ENCODE measurements around the gene GPR42. TPM values are rescaled to one million over a fixed set of nuclear protein-coding genes. Genes with fewer than 3 reads are reported as not detected.

The GPR42 gene
- total RNA-seq, 4 donors from 2014 or later, result 0.70 TPM; not detected in 3

GRCh38 chr19:35414442-35414841 is 43.6 kb downstream of the GPR42 start:
- DNase-seq, result no peak
- Histone ChIP-seq H3K27ac (no peak overlapping the region), H3K4me1 (peaks cover 0 to 2% (median 0%) of the 10 kb centered on the region in 4 donors), H3K4me3 (no peak overlapping the region), H3K9me3 (no peaks in the 10 kb centered on the region), H3K36me3 (no peaks in the 10 kb centered on the region), H3K27me3 (no peaks in the 10 kb centered on the region)
- TF ChIP-seq POLR2A (IDR thresholded peaks at IDR 0.05), result no peak
- no peak for TF ChIP-seq CTCF (IDR thresholded peaks at IDR 0.05)

GRCh38 chr19:35416331-35416730 is 45.5 kb downstream of the GPR42 start:
- no peak overlapping the region for H3K4me3 ChIP-seq
- H3K9me3 ChIP-seq, result no peaks in the 10 kb centered on the region
- no peak overlapping the region for H3K27ac ChIP-seq
- peak in 1 of 3 donors; percentile 7 for DNase-seq
- TF ChIP-seq CTCF (IDR thresholded peaks at IDR 0.05) (no peak), POLR2A (IDR thresholded peaks at IDR 0.05) (no peak)
- peaks cover 0 to 11% (median 0%) of the 10 kb centered on the region in 4 donors for H3K4me1 ChIP-seq
- no peaks in the 10 kb centered on the region for H3K36me3 ChIP-seq
- H3K27me3 ChIP-seq, result no peaks in the 10 kb centered on the region

GRCh38 chr19:35417278-35417677 is 46.4 kb downstream of the GPR42 start:
- no peaks in the 10 kb centered on the region for H3K9me3 ChIP-seq
- H3K36me3 ChIP-seq, result no peaks in the 10 kb centered on the region
- H3K27me3 ChIP-seq, result no peaks in the 10 kb centered on the region
- H3K27ac ChIP-seq, result no peak overlapping the region
- DNase-seq, result peak in 1 of 3 donors; percentile 5
- TF ChIP-seq POLR2A (IDR thresholded peaks at IDR 0.05) (no peak), CTCF (IDR thresholded peaks at IDR 0.05) (no peak)
- H3K4me1 ChIP-seq, result peaks cover 0 to 11% (median 0%) of the 10 kb centered on the region in 4 donors
- H3K4me3 ChIP-seq, result no peak overlapping the region

GRCh38 chr19:35417713-35418534 is 47.1 kb downstream of the GPR42 start:
- Histone ChIP-seq H3K36me3 (no peaks in the 10 kb centered on the region), H3K27me3 (no peaks in the 10 kb centered on the region), H3K9me3 (no peaks in the 10 kb centered on the region), H3K4me1 (peaks cover 0 to 11% (median 0%) of the 10 kb centered on the region in 4 donors), H3K27ac (no peak overlapping the region), H3K4me3 (no peak overlapping the region)
- no peak for TF ChIP-seq CTCF (IDR thresholded peaks at IDR 0.05)
- DNase-seq, result no peak

- H3K27me3 ChIP-seq, result no peaks in the 10 kb centered on the region
- H3K9me3 ChIP-seq, result no peaks in the 10 kb centered on the region
- H3K4me1 ChIP-seq, result peaks cover 0 to 11% (median 0%) of the 10 kb centered on the region in 4 donors
- DNase-seq, result no peak
- no peak overlapping the region for H3K27ac ChIP-seq
- H3K4me3 ChIP-seq, result no peak overlapping the region
- TF ChIP-seq CTCF (IDR thresholded peaks at IDR 0.05), result no peak
- TF ChIP-seq POLR2A (IDR thresholded peaks at IDR 0.05), result no peak
- H3K36me3 ChIP-seq, result no peaks in the 10 kb centered on the region
These were observed 48.2 kb downstream of the GPR42 start for GRCh38 chr19:35419046-35419445.

Measured in Peyer's patch (tissue), 4 donors.